ENCODE results near the gene ACVR1C.

DNA sequence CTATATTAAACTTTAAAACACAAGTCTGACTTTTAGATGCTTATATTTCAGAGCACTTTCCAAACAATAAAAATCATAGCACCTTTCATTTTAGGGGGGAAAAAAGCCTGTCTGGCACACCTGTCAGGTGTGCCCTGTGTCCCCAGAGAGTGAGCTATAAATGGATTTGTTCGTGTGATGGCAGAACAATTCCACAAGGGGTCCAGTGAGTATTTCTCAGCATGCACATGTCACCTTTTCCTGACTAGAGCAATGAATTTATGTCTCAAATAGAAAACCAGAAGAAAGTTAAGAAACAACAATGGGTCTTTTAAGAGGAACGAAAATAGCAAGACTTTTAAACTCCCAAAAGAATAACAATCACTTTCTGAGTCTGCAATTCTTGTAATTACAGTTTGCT is 55.9 kb downstream of the ACVR1C start:
- TF ChIP-seq CTCF (IDR thresholded peaks at IDR 0.05) = peak in 1 of 3 experiments; percentile 10
- no peak for TF ChIP-seq POLR2A (IDR thresholded peaks at IDR 0.05)

Data from testis (tissue), 2 donors.